ENCODE data around the gene TMEM178B. TPM values are rescaled to one million over a fixed set of nuclear protein-coding genes. Genes with fewer than 3 reads are reported as not detected.

The TMEM178B gene
- total RNA-seq, 1 experiment from 2014 or later = 0.11 TPM

GRCh38 chr7:141344153-141344935, 270.5 kb downstream of the TMEM178B start:
- BruUV-seq (replicated peaks) = no TSS peak
- Mint-ChIP-seq H3K9me3 (ENCODE audit: unreplicated experiment) (no peaks in the 10 kb centered on the region), H3K4me1 (ENCODE audit: low read depth, unreplicated experiment) (no peaks in the 10 kb centered on the region), H3K36me3 (ENCODE audit: insufficient read depth, unreplicated experiment) (no peaks in the 10 kb centered on the region), H3K27ac (ENCODE audit: unreplicated experiment) (no peak overlapping the region), H3K27me3 (ENCODE audit: insufficient read depth, unreplicated experiment) (peaks cover 36% of the 10 kb centered on the region), H3K4me3 (ENCODE audit: unreplicated experiment) (no peak overlapping the region)
- no peak for TF ChIP-seq CTCF (IDR thresholded peaks at IDR 0.05; ENCODE audit: insufficient read depth in 1 of 2, low read depth in 1 of 2, low read length in 1 of 2, severe bottlenecking in 1 of 2, unreplicated experiment in 1 of 2)
- Histone ChIP-seq H3K36me3 (ENCODE audit: control insufficient read depth, insufficient read depth, low read length) (no peaks in the 10 kb centered on the region), H3K9me3 (no peaks in the 10 kb centered on the region), H3K4me1 (no peaks in the 10 kb centered on the region), H3K4me3 (ENCODE audit: low read depth, low read length) (no peak overlapping the region), H3K27me3 (replicated peaks; ENCODE audit: control insufficient read depth, insufficient read depth, low read length) (no peaks in the 10 kb centered on the region)
- intact Hi-C loops (cut with micrococcal nuclease; ENCODE audit: unreplicated experiment) = loop anchor here (5.0 kb wide), 1 partner anchor 188 kb away; no protein-coding TSS in a partner anchor
- DNase-seq = no peak
- CTCF ChIA-PET = no interaction called here
- POLR2A ChIA-PET = interaction anchor here (0.6 kb wide), 1 partner anchor 356 kb away, joined by 4 read pairs; no protein-coding TSS in a partner anchor

GRCh38 chr7:141348728-141349127, 274.9 kb downstream of the TMEM178B start:
- Histone ChIP-seq H3K36me3 (ENCODE audit: control insufficient read depth, insufficient read depth, low read length) (no peaks in the 10 kb centered on the region), H3K4me3 (ENCODE audit: low read depth, low read length) (no peak overlapping the region), H3K27me3 (replicated peaks; ENCODE audit: control insufficient read depth, insufficient read depth, low read length) (no peaks in the 10 kb centered on the region; the same call in 1 of the 2 replicates), H3K9me3 (no peaks in the 10 kb centered on the region), H3K4me1 (no peaks in the 10 kb centered on the region)
- TF ChIP-seq CTCF (IDR thresholded peaks at IDR 0.05; ENCODE audit: insufficient read depth in 1 of 2, low read depth in 1 of 2, low read length in 1 of 2, severe bottlenecking in 1 of 2, unreplicated experiment in 1 of 2) = no peak
- no peak overlapping the region for H3K4me3 Mint-ChIP-seq (ENCODE audit: unreplicated experiment)
- no peaks in the 10 kb centered on the region for H3K36me3 Mint-ChIP-seq (ENCODE audit: insufficient read depth, unreplicated experiment)
- no peak overlapping the region for H3K27ac Mint-ChIP-seq (ENCODE audit: unreplicated experiment)
- peaks cover 44% of the 10 kb centered on the region for H3K27me3 Mint-ChIP-seq (ENCODE audit: insufficient read depth, unreplicated experiment)
- intact Hi-C loops (cut with micrococcal nuclease; ENCODE audit: unreplicated experiment) = no loop called here
- POLR2A ChIA-PET = no interaction called here
- no peaks in the 10 kb centered on the region for H3K9me3 Mint-ChIP-seq (ENCODE audit: unreplicated experiment)
- no peaks in the 10 kb centered on the region for H3K4me1 Mint-ChIP-seq (ENCODE audit: low read depth, unreplicated experiment)
- CTCF ChIA-PET = no interaction called here
- DNase-seq = no peak
- no TSS peak for BruUV-seq (replicated peaks)

- Mint-ChIP-seq H3K9me3 (ENCODE audit: unreplicated experiment) (no peaks in the 10 kb centered on the region), H3K36me3 (ENCODE audit: insufficient read depth, unreplicated experiment) (no peaks in the 10 kb centered on the region), H3K4me3 (ENCODE audit: unreplicated experiment) (no peak overlapping the region), H3K4me1 (ENCODE audit: low read depth, unreplicated experiment) (no peaks in the 10 kb centered on the region), H3K27ac (ENCODE audit: unreplicated experiment) (no peak overlapping the region), H3K27me3 (ENCODE audit: insufficient read depth, unreplicated experiment) (peaks cover 44% of the 10 kb centered on the region)
- no peak for TF ChIP-seq CTCF (IDR thresholded peaks at IDR 0.05; ENCODE audit: insufficient read depth in 1 of 2, low read depth in 1 of 2, low read length in 1 of 2, severe bottlenecking in 1 of 2, unreplicated experiment in 1 of 2)
- ChIA-PET CTCF (no interaction called here), POLR2A (no interaction called here)
- intact Hi-C loops (cut with micrococcal nuclease; ENCODE audit: unreplicated experiment) = no loop called here
- no TSS peak for BruUV-seq (replicated peaks)
- no peaks in the 10 kb centered on the region for H3K9me3 ChIP-seq
- H3K4me3 ChIP-seq (ENCODE audit: low read depth, low read length) = no peak overlapping the region
- H3K4me1 ChIP-seq = no peaks in the 10 kb centered on the region
- H3K36me3 ChIP-seq (ENCODE audit: control insufficient read depth, insufficient read depth, low read length) = no peaks in the 10 kb centered on the region
- no peaks in the 10 kb centered on the region; the same call in 1 of the 2 replicates for H3K27me3 ChIP-seq (replicated peaks; ENCODE audit: control insufficient read depth, insufficient read depth, low read length)
- no peak for DNase-seq
These were observed 275.5 kb downstream of the TMEM178B start for GRCh38 chr7:141349338-141349737.

Data from Caco-2 (cell line).